ENCODE data around the gene PSMA6. TPM values are rescaled to one million over a fixed set of nuclear protein-coding genes. Genes with fewer than 3 reads are reported as not detected.

The PSMA6 gene
- total RNA-seq, 2 experiments from 2014 or later: 401 to 404 TPM

DNA sequence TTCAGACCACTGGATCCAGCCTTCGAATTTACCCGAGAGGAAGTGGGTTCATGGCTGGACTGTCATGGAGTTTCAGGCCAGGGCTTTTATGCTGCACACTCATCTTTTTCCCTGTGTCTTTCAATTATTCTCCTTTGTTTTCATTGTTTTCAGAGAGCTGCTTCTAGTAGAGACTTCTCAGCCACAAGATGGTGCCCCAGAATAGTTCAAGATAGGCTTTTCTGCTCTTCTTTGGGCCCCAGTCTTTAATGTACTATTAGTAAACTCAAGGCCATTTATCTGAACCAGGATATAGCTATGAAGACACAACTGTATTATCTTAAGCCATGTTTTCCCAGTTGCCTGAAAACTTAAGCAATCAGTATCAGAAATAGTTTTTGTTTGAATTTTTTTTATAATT is 30.4 kb upstream of the PSMA6 start:
- Mint-ChIP-seq H3K9me3 (no peaks in the 10 kb centered on the region), H3K27ac (no peak overlapping the region), H3K27me3 (no peaks in the 10 kb centered on the region), H3K4me1 (peaks cover 7% of the 10 kb centered on the region), H3K4me3 (no peak overlapping the region), H3K36me3 (peaks cover 9% of the 10 kb centered on the region)
- no peak for DNase-seq

DNA sequence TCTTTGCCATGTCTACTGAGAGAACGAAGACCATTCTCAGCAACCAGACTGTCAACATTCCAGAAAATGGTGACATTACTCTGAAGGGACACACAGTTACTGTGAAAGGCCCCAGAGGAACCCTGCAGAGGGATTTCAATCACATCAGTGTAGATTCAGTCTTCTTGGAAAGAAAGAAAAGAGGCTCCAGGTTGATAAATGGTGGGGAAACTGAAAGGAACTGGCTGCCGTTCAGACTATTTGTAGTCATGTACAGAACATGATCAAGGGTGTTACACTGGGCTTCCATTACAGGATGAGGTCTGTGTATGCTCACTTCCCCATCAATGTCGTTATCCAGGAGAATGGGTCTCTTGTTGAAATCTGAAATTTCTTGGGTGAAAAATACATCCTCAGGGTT is 29.7 kb upstream of the PSMA6 start:
- Mint-ChIP-seq H3K27me3 (no peaks in the 10 kb centered on the region), H3K9me3 (no peaks in the 10 kb centered on the region), H3K36me3 (peaks cover 14% of the 10 kb centered on the region), H3K27ac (no peak overlapping the region), H3K4me1 (peaks cover 7% of the 10 kb centered on the region), H3K4me3 (no peak overlapping the region)
- no peak for DNase-seq

DNA sequence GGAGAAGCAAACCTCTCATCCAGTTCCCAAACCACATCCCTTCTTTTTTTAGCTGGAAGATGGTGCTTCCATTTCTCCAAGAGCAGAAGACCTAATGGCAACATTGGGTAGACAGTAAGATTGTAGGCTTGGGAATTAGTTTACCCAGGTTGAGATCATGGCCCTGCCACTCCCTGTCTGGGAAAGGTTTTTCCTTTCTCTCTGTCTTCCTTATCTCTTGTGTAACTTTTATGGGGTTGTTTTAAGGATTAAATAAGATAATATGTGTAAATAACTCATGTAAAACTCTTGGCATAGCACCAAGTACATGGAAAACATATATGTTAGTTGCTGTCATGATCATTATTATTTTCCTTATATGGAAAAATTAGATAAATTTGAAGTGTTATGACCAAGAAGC is 23.2 kb upstream of the PSMA6 start:
- H3K9me3 Mint-ChIP-seq: no peaks in the 10 kb centered on the region
- H3K4me1 Mint-ChIP-seq: no peaks in the 10 kb centered on the region
- H3K27ac Mint-ChIP-seq: no peak overlapping the region
- no peak overlapping the region for H3K4me3 Mint-ChIP-seq
- no peak for DNase-seq
- peaks cover 5% of the 10 kb centered on the region for H3K36me3 Mint-ChIP-seq
- H3K27me3 Mint-ChIP-seq: no peaks in the 10 kb centered on the region

DNA sequence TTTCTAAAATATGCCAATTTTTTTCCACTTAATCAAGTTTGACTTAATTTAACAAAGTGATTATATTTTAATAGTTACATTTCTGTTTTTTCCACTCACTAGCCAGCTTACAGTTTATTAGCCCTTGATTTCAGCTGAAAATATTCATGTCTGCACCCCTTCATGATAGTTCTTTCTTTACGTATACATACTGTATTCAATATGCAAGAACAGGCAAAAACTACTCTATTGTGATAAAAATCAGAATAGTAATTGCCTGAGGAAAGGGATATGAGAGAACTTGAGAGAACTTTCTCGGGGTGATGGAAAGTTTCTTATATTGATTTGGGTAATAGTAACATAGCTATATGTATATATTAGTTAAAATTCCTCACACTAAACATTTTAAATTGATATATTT is 17.4 kb upstream of the PSMA6 start:
- DNase-seq: no peak
- no peaks in the 10 kb centered on the region for H3K27me3 Mint-ChIP-seq
- H3K4me3 Mint-ChIP-seq: no peak overlapping the region
- no peak overlapping the region for H3K27ac Mint-ChIP-seq
- H3K36me3 Mint-ChIP-seq: peaks cover 1% of the 10 kb centered on the region
- no peaks in the 10 kb centered on the region for H3K9me3 Mint-ChIP-seq
- H3K4me1 Mint-ChIP-seq: no peaks in the 10 kb centered on the region

DNA sequence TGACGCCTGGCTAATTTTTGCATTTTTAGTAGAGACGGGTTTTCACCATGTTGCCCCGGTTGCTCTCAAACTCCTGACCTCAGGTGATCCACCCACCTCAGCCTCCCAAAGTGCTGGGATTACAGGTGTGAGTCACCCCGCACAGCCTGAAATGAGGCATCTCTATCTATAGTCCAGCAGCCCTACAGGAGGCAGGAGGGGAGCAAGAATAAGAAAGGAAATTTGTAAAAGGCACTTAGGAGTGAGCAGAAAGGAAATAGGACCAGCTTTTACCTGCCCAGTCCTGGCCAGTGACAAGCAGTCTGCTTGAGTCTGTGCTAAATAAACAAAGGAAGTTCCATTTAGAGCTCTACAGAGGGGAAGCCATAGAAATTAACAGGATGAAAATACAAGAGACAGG is 15.0 kb upstream of the PSMA6 start:
- peaks cover 12% of the 10 kb centered on the region for H3K36me3 Mint-ChIP-seq
- H3K4me1 Mint-ChIP-seq: no peaks in the 10 kb centered on the region
- H3K27ac Mint-ChIP-seq: no peak overlapping the region
- DNase-seq: no peak
- no peaks in the 10 kb centered on the region for H3K27me3 Mint-ChIP-seq
- H3K9me3 Mint-ChIP-seq: no peaks in the 10 kb centered on the region
- H3K4me3 Mint-ChIP-seq: no peak overlapping the region

DNA sequence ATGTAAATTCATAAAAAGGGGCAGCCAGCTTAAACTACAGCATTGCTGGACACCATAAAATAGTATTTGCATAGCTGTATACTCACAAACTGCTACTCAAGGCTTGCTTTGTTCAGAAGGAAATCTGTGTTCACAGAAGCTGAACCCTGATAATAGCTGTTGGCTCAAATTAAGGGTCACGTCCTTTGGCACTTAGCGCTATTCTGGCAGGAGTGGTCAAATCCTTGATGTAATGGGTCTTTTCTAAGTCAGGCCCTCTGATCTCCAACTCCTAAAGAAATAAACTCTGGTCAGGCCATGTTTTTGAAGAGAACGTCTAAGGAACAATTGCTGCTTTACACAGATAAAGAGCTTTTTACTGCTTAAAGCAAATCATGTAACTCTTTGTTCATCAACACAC is 12.8 kb upstream of the PSMA6 start:
- no peak for DNase-seq
- Mint-ChIP-seq H3K4me3 (no peak overlapping the region), H3K4me1 (no peaks in the 10 kb centered on the region), H3K27me3 (no peaks in the 10 kb centered on the region), H3K27ac (no peak overlapping the region), H3K36me3 (peaks cover 14% of the 10 kb centered on the region), H3K9me3 (no peaks in the 10 kb centered on the region)

DNA sequence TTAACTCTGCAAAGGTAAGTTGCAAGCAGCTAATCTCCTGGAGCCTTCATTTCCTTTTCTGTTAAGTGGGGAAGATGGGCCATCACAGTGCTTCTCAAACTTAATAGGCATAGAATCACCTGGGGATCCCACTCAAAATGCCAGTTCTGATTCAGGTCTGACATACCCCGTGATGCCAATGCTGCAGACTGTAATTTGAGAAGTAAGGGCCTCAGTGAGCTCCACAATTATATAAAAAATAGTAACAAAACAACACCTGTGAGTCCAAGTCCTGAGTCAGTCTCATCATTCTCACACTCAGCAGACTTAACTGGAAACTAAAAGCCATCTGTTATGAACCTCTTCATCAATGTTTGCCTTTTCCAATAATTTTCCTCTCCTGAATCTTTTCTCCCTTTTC is 10.8 kb upstream of the PSMA6 start:
- Mint-ChIP-seq H3K27ac (no peak overlapping the region), H3K9me3 (peaks cover 2% of the 10 kb centered on the region), H3K27me3 (no peaks in the 10 kb centered on the region), H3K4me1 (peaks cover 19% of the 10 kb centered on the region), H3K36me3 (peaks cover 24% of the 10 kb centered on the region), H3K4me3 (no peak overlapping the region)
- DNase-seq: no peak

DNA sequence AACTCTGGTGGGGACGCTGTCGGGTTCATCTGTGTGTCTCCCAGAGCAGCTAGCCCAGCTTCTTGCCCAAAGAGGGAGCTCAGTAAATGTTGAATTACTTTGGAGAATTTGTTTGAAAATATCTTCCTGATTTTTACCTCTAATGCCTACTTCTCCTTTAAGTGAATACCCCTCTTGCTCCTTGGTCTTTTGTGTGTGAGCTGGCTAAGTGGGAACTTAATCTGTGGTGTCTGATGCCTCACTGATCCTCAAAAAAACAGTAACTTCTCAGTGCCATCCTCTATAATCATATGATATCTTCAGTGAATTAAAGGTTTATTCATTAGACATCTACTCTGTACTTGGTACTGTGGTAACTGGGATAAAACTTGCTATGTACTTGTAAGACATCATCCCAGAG is 7.7 kb upstream of the PSMA6 start:
- no peaks in the 10 kb centered on the region for H3K27me3 Mint-ChIP-seq
- H3K36me3 Mint-ChIP-seq: peaks cover 24% of the 10 kb centered on the region
- no peak overlapping the region for H3K4me3 Mint-ChIP-seq

DNA sequence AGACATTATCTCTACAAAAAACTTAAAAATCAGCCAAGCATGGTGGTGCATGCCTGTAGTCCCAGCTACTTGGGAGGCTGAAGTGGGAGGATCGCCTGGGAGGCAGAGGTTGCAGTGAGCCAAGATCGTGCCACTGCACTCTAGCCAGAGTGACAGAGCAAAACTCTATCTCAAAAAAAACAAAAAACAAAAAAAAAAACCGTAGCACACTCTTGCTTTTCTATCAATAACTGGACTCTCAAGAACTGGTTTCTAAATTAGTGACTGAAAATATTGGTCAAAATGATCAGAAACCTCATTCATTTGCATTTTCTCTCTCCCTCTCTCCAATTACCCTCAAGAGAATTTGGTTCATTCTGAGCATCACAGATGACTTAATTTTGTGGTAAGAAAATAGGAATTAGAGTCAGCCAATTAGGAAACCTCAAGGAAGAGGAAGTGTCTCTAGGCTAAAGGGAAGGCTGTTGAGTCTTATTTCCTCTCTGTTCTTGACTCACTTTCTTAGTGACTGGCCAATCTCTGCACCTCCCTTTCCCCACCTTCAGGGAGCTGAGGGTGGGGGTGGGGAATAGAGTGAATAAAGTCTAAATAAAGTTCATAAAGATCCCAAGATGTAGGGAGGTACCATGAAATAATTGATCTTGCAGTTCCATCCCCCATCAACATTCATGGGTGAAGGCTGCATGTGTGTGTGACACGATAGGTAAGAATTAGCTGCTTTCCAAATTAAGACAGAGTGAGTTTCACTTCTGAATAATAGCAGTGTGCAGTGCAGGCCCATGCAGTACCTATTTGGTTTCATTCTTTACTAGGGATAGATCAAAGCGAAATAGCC is 6.8 kb upstream of the PSMA6 start:
- no peaks in the 10 kb centered on the region for H3K27me3 Mint-ChIP-seq
- peak overlapping the region; percentile 98 for H3K27ac Mint-ChIP-seq
- H3K9me3 Mint-ChIP-seq: peaks cover 2% of the 10 kb centered on the region
- peaks cover 42% of the 10 kb centered on the region for H3K4me1 Mint-ChIP-seq
- H3K4me3 Mint-ChIP-seq: peak overlapping the region; percentile 43
- DNase-seq: peak; percentile 26
- H3K36me3 Mint-ChIP-seq: peaks cover 22% of the 10 kb centered on the region

More for the DNA sequence above, 7.7 kb upstream of the PSMA6 start:
- H3K27ac Mint-ChIP-seq: peak overlapping the region; percentile 98
- no peak for DNase-seq
- peaks cover 39% of the 10 kb centered on the region for H3K4me1 Mint-ChIP-seq
- H3K9me3 Mint-ChIP-seq: peaks cover 2% of the 10 kb centered on the region

DNA sequence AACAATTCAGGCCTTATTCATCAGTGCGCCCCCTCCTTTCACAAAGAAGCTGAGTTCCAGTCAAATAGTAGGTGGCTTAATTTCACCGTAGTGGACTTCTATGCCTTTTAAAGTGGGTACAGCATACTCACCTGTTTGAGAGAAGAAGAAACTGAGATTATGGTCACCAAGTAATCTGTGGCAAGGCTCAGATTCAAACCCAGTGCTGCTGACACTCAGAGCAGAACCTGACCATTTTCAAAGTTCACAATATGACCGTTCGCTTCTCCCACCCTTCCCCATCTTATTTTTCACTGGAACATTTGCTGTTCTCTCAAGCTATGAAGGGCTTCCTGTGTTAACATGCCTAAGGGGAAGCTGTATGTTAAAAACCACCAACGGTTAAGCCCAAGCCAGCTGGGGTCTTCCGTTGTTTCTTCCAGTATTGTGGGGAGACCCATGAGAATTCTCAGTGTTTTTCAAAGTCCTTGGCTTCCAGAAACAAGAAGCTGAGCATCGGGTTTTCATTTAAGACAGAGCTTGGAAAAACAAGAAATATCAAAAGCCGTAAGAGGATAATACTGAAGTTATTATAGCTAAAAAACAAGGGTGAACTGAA is 6.1 kb upstream of the PSMA6 start:
- peak overlapping the region; percentile 43 for H3K4me3 Mint-ChIP-seq
- peak overlapping the region; percentile 98 for H3K27ac Mint-ChIP-seq
- no peaks in the 10 kb centered on the region for H3K27me3 Mint-ChIP-seq
- peaks cover 48% of the 10 kb centered on the region for H3K4me1 Mint-ChIP-seq
- peaks cover 17% of the 10 kb centered on the region for H3K36me3 Mint-ChIP-seq
- no peak for DNase-seq
- H3K9me3 Mint-ChIP-seq: peaks cover 2% of the 10 kb centered on the region

DNA sequence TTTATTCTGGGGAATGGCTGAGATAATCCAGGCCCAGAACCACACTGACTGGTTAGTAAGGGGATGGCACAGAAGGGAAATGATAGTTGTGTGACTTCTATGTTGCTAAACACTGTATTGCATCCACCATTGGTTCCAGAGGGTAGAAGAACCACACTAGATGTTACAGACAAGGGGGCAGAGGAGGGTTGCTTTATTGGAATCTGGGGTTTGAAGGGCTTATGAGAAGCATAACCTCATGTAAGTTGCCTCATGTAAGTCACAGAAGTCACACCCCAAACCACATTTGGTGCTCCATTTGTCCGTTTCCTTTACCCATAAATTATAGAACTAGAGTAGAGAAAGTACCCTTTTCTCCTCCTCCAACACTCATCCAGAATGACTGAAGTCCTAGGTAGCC is 5.5 kb upstream of the PSMA6 start:
- no peak for DNase-seq
- peaks cover 17% of the 10 kb centered on the region for H3K36me3 Mint-ChIP-seq
- H3K9me3 Mint-ChIP-seq: peaks cover 2% of the 10 kb centered on the region
- peaks cover 48% of the 10 kb centered on the region for H3K4me1 Mint-ChIP-seq
- no peaks in the 10 kb centered on the region for H3K27me3 Mint-ChIP-seq
- H3K4me3 Mint-ChIP-seq: peak overlapping the region; percentile 43
- peak overlapping the region; percentile 98 for H3K27ac Mint-ChIP-seq

DNA sequence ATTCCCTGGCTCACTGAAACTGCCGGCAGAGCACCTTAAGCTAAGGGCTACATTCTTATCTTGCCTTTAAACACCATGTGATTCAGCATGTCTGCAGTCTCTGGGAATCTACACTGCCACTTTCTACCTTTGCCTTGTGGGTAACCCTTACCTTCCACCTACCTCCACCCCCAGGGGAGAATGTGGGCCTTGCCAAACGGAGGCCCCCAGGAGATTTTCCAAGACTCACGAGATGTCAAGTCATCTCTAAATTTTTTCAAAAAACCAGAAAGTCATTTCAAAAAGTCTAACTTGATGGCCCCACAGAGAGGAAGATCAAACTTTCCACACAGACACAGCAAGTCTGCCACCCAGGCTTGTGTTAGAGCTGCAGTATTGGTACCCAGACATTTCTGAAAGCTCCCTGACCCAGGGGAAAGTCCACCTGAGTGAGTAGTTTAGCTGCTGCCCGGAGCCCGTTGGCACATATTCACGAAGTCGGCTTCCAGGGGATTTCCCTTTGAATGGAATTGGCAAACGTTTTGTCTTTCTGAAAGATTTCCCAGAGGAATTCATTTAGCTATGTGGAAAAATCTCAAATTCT is 4.7 kb upstream of the PSMA6 start:
- H3K27me3 Mint-ChIP-seq: no peaks in the 10 kb centered on the region
- peak; percentile 56 for DNase-seq
- H3K4me3 Mint-ChIP-seq: peak overlapping the region; percentile 61
- peaks cover 2% of the 10 kb centered on the region for H3K9me3 Mint-ChIP-seq
- H3K36me3 Mint-ChIP-seq: peaks cover 16% of the 10 kb centered on the region
- peak overlapping the region; percentile 98 for H3K27ac Mint-ChIP-seq
- H3K4me1 Mint-ChIP-seq: peaks cover 48% of the 10 kb centered on the region

DNA sequence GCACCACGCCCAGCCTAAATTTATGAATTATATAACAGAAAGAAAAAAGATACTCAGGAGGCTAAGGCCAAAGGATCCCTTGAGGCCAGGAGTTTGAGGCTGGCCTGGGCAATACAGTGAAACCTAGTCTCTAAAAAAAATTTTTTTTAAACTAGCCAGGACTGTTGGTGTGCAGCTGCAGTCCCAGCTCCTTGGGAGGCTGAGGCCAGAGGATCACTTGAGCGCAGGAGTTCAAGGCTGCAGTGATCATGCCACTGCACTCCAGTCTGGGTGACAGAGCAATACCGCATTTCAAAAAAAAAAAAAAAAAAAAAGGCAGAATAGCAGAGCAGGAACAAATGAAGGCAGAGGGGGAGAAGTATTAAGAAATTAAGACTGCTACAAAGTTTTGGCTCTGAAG is 2.6 kb upstream of the PSMA6 start:
- DNase-seq: no peak
- H3K4me1 Mint-ChIP-seq: peaks cover 53% of the 10 kb centered on the region
- H3K27me3 Mint-ChIP-seq: no peaks in the 10 kb centered on the region
- peaks cover 30% of the 10 kb centered on the region for H3K36me3 Mint-ChIP-seq
- H3K27ac Mint-ChIP-seq: no peak overlapping the region
- peaks cover 2% of the 10 kb centered on the region for H3K9me3 Mint-ChIP-seq
- H3K4me3 Mint-ChIP-seq: no peak overlapping the region

DNA sequence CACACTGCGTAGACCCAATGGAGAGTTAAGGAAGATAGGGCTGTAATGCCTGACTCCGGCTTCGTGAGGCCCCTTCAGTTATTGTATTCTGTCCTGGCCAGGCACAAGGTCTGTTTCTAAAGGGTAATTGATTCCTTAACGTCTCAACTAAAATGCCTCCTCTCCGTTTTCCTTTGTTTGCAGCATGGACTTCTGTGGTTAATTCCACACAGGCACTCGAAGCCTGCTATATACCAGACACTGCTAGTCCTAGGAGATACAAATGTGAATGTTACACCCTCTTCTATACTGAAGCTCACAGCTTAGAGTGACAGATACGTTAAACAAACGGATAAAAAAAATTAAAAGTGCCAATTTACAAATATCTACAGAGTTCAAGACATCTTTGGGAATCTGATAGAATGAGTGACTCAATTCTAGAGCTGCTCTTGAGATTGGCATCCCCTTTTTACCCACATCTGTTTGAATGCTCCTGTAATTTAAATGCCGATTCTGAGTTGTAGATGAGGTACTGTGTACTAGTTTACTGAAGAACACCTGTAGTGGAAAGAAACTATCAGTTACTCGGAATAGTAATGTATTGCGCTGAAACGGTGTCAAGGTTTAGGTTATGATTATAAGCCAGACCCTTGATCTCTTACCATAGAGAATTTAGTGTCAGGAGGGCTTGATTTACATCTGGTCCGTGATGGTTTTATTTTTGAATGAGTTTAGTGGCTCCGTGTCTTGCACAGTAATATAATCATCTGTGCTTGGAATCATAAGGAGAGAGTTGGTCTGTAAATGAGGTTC is 784 bp downstream of the PSMA6 start:
- H3K4me1 Mint-ChIP-seq: peaks cover 48% of the 10 kb centered on the region
- no peaks in the 10 kb centered on the region for H3K9me3 Mint-ChIP-seq
- no peak for DNase-seq
- H3K36me3 Mint-ChIP-seq: peaks cover 39% of the 10 kb centered on the region
- H3K4me3 Mint-ChIP-seq: peak overlapping the region; percentile 99
- H3K27me3 Mint-ChIP-seq: no peaks in the 10 kb centered on the region
- H3K27ac Mint-ChIP-seq: peak overlapping the region; percentile 98

DNA sequence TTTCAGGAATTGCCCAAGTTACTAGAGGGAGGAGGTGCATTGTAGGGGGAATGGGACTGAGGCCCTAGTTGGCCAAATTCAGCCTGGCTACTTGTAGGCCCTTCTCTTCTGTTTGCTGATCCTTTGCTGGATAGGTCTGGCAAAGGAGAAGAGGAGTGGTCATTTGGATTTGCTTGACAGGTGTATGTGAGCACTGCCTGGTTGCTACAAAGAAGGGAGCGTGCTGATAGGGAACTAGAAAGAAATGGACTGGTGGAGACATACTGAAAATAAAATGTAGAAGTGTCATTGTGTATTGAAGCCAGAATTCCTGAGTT is 3.6 kb downstream of the PSMA6 start:
- H3K36me3 Mint-ChIP-seq: peaks cover 49% of the 10 kb centered on the region
- H3K9me3 Mint-ChIP-seq: no peaks in the 10 kb centered on the region
- peak overlapping the region; percentile 47 for H3K4me3 Mint-ChIP-seq
- peaks cover 54% of the 10 kb centered on the region for H3K4me1 Mint-ChIP-seq
- no peaks in the 10 kb centered on the region for H3K27me3 Mint-ChIP-seq
- H3K27ac Mint-ChIP-seq: peak overlapping the region; percentile 49
- no peak for DNase-seq
